ENCODE measurements around the gene OR2J2.
"Not testable (repeated sequence)": the region's sequence is repeated elsewhere in the genome, so short reads cannot be mapped to it uniquely, and the experiment has no call there.

OR2J2 gene

GRCh38 chr6:29170607-29171006 is at the start of gene OR2J2:
Gene OR2J2, plus strand, starts transcription at chr6:29170907. Its CDS starts 2,729 bp downstream, at chr6:29173636.
- not testable (repeated sequence) for DNase-seq

GRCh38 chr6:29129326-29130012 is 41.2 kb upstream of the OR2J2 start:
- no peak for DNase-seq

GRCh38 chr6:29130644-29131043 is 40.1 kb upstream of the OR2J2 start:
- no peak for DNase-seq

- no peak for DNase-seq
Measured at GRCh38 chr6:29131691-29132090, 39.0 kb upstream of the OR2J2 start.

- no peak for DNase-seq
Measured at GRCh38 chr6:29137724-29138123, 33.0 kb upstream of the OR2J2 start.

- no peak for DNase-seq
Measured at GRCh38 chr6:29141606-29142005, 29.1 kb upstream of the OR2J2 start.

- DNase-seq, result no peak
Measured at GRCh38 chr6:29142309-29142708, 28.4 kb upstream of the OR2J2 start.

- DNase-seq, result no peak
Measured at GRCh38 chr6:29146179-29146578, 24.5 kb upstream of the OR2J2 start.

GRCh38 chr6:29147074-29147473 is 23.6 kb upstream of the OR2J2 start:
- DNase-seq, result no peak

- not testable (repeated sequence) for DNase-seq
Measured at GRCh38 chr6:29149444-29149843, 21.3 kb upstream of the OR2J2 start.

- DNase-seq, result no peak
Measured at GRCh38 chr6:29153083-29153482, 17.6 kb upstream of the OR2J2 start.

- DNase-seq, result not testable (repeated sequence)
Measured at GRCh38 chr6:29155182-29155581, 15.5 kb upstream of the OR2J2 start.

GRCh38 chr6:29159922-29160321 is 10.8 kb upstream of the OR2J2 start:
- DNase-seq, result not testable (repeated sequence)

- not testable (repeated sequence) for DNase-seq
Measured at GRCh38 chr6:29165571-29165970, 5.1 kb upstream of the OR2J2 start.

GRCh38 chr6:29171736-29172135 is 1.0 kb downstream of the OR2J2 start:
- no peak for DNase-seq

- no peak for DNase-seq
Measured at GRCh38 chr6:29183594-29183993, 12.9 kb downstream of the OR2J2 start.

GRCh38 chr6:29188659-29189058 is 18.0 kb downstream of the OR2J2 start:
- not testable (repeated sequence) for DNase-seq

GRCh38 chr6:29200767-29201662 is 30.3 kb downstream of the OR2J2 start:
- no peak for DNase-seq

- no peak for DNase-seq
Measured at GRCh38 chr6:29201966-29202365, 31.3 kb downstream of the OR2J2 start.

GRCh38 chr6:29211488-29211887 is 40.8 kb downstream of the OR2J2 start:
- DNase-seq, result no peak

- no peak for DNase-seq
Measured at GRCh38 chr6:29216528-29216927, 45.8 kb downstream of the OR2J2 start.

- DNase-seq, result not testable (repeated sequence)
Measured at GRCh38 chr6:29217242-29217641, 46.5 kb downstream of the OR2J2 start.

GRCh38 chr6:29218056-29218455 is 47.3 kb downstream of the OR2J2 start:
- not testable (repeated sequence) for DNase-seq

All from activated CD4-positive, CD25-positive, alpha-beta regulatory T cell treated with anti-CD3 and anti-CD28 coated beads, Interleukin-2, amount 50 U/mL, for 72 hours (primary cell).